Glutamatergic neuron (in vitro differentiated cells): ENCODE data around the gene CHN1. TPM values are rescaled to one million over a fixed set of nuclear protein-coding genes. Genes with fewer than 3 reads are reported as not detected.

Experiments
- DNase-seq: peaks from one replicate; pipeline ENCODE4 v3.0.0; 2022
- H3K27ac Mint-ChIP-seq: one replicate; pipeline ENCODE4 v1.8.0; 2020; ENCODE audit warnings: mild to moderate bottlenecking, mixed read lengths, inconsistent platforms; ENCODE audit not compliant: unreplicated experiment
- H3K27me3 Mint-ChIP-seq: one replicate; pipeline ENCODE4 v1.8.0; 2020; ENCODE audit warnings: mild to moderate bottlenecking, moderate library complexity, mixed read lengths, inconsistent platforms; ENCODE audit not compliant: unreplicated experiment
- H3K36me3 Mint-ChIP-seq: one replicate; pipeline ENCODE4 v1.8.0; 2020; ENCODE audit warnings: mild to moderate bottlenecking, mixed read lengths, inconsistent platforms; ENCODE audit not compliant: unreplicated experiment
- H3K4me1 Mint-ChIP-seq: one replicate; pipeline ENCODE4 v1.8.0; 2020; ENCODE audit warnings: mild to moderate bottlenecking, low read depth, mixed read lengths, inconsistent platforms; ENCODE audit not compliant: unreplicated experiment
- H3K4me3 Mint-ChIP-seq: one replicate; pipeline ENCODE4 v1.8.0; 2020; ENCODE audit warnings: mild to moderate bottlenecking, mixed read lengths, inconsistent platforms; ENCODE audit not compliant: unreplicated experiment
- H3K9me3 Mint-ChIP-seq: one replicate; pipeline ENCODE4 v1.8.0; 2020; ENCODE audit warnings: mild to moderate bottlenecking, moderate library complexity, mixed read lengths, inconsistent platforms; ENCODE audit not compliant: unreplicated experiment
- CTCF ChIP-seq: fragments of 200-600 bp; sonication (generic); IDR thresholded peaks from one replicate; pipeline ENCODE4 v1.5.0; 2021; ENCODE audit not compliant: partially characterized antibody, unreplicated experiment
- total RNA-seq: library from RNA; stranded (reverse); fragmentation: NEBNext Ultra II Directional; extraction: Animal tissue kit (Norgen Biotek cat#: 25700); gene quantifications from one replicate; pipeline ENCODE4 v1.2.1, GENCODE V29; 2021; ENCODE audit not compliant: unreplicated experiment

Gene CHN1
- total RNA-seq, 1 donor from 2014 or later, result 212 TPM

GRCh38 chr2:174971868-174972781 is 33.1 kb downstream of the CHN1 start:
- H3K27ac Mint-ChIP-seq, result no peak overlapping the region
- peaks cover 2% of the 10 kb centered on the region for H3K9me3 Mint-ChIP-seq
- DNase-seq, result no peak
- no peaks in the 10 kb centered on the region for H3K27me3 Mint-ChIP-seq
- no peak overlapping the region for H3K4me3 Mint-ChIP-seq
- no peaks in the 10 kb centered on the region for H3K36me3 Mint-ChIP-seq
- no peak for TF ChIP-seq CTCF
- H3K4me1 Mint-ChIP-seq, result peaks cover 8% of the 10 kb centered on the region

GRCh38 chr2:174970092-174970491 is 35.1 kb downstream of the CHN1 start:
- TF ChIP-seq CTCF, result no peak
- no peak for DNase-seq
- peaks cover 2% of the 10 kb centered on the region for H3K9me3 Mint-ChIP-seq
- H3K4me3 Mint-ChIP-seq, result no peak overlapping the region
- no peak overlapping the region for H3K27ac Mint-ChIP-seq
- no peaks in the 10 kb centered on the region for H3K36me3 Mint-ChIP-seq
- H3K4me1 Mint-ChIP-seq, result peaks cover 15% of the 10 kb centered on the region
- no peaks in the 10 kb centered on the region for H3K27me3 Mint-ChIP-seq

- Mint-ChIP-seq H3K4me1 (peaks cover 16% of the 10 kb centered on the region), H3K4me3 (no peak overlapping the region)
Observed at GRCh38 chr2:174969091-174969734, 36.0 kb downstream of the CHN1 start.

GRCh38 chr2:174967691-174968260 is 37.4 kb downstream of the CHN1 start:
- Mint-ChIP-seq H3K27me3 (no peaks in the 10 kb centered on the region), H3K27ac (no peak overlapping the region), H3K9me3 (peaks cover 2% of the 10 kb centered on the region), H3K4me1 (peaks cover 16% of the 10 kb centered on the region), H3K36me3 (no peaks in the 10 kb centered on the region), H3K4me3 (no peak overlapping the region)
- no peak for TF ChIP-seq CTCF
- DNase-seq, result no peak

More at GRCh38 chr2:174969091-174969734, 36.0 kb downstream of the CHN1 start:
- no peak for TF ChIP-seq CTCF
- H3K27me3 Mint-ChIP-seq, result no peaks in the 10 kb centered on the region
- no peak for DNase-seq
- H3K36me3 Mint-ChIP-seq, result no peaks in the 10 kb centered on the region
- H3K9me3 Mint-ChIP-seq, result peaks cover 2% of the 10 kb centered on the region
- H3K27ac Mint-ChIP-seq, result no peak overlapping the region
